DOHH2 (cell line): ENCODE results near the gene IFT88.

Experiments used
- H3F3A ChIP-seq: fragments of 200-600 bp; sonication (generic), shearing (Covaris generic); 2 replicates; pipeline ENCODE4 v1.6.0; 2016; ENCODE audit warnings: antibody characterized with exemption, mild to moderate bottlenecking; ENCODE audit not compliant: control insufficient read depth, insufficient read depth
- H3K27ac ChIP-seq: fragments of 200-600 bp; sonication (generic); 2 replicates; pipeline ENCODE4 v1.5.1; 2014; ENCODE audit warnings: low read depth, mild to moderate bottlenecking, low read length, moderate library complexity
- H3K27me3 ChIP-seq: fragments of 200-600 bp; sonication (generic); 2 replicates; pipeline ENCODE4 v1.6.1; 2014; ENCODE audit warnings: mild to moderate bottlenecking, low read length, mixed read lengths; ENCODE audit not compliant: control insufficient read depth
- H3K36me3 ChIP-seq: fragments of 200-600 bp; sonication (generic); 2 replicates; pipeline ENCODE4 v1.6.1; 2014; ENCODE audit warnings: mild to moderate bottlenecking, low read length, moderate library complexity, mixed read lengths; ENCODE audit not compliant: control insufficient read depth
- H3K4me1 ChIP-seq: fragments of 200-600 bp; sonication (generic); 2 replicates; pipeline ENCODE4 v1.6.1; 2014; ENCODE audit warnings: mild to moderate bottlenecking, low read length, mixed read lengths; ENCODE audit not compliant: control insufficient read depth
- H3K4me2 ChIP-seq: fragments of 200-600 bp; sonication (generic); 2 replicates; pipeline ENCODE4 v1.6.0; 2014; ENCODE audit warnings: mild to moderate bottlenecking, low read length, moderate library complexity
- H3K4me3 ChIP-seq: fragments of 200-600 bp; sonication (generic); 2 replicates; pipeline ENCODE4 v1.5.1; 2014; ENCODE audit warnings: mild to moderate bottlenecking, low read length, mixed read lengths
- H3K79me2 ChIP-seq: fragments of 200-600 bp; sonication (generic); 2 replicates; pipeline ENCODE4 v1.6.1; 2014; ENCODE audit warnings: mild to moderate bottlenecking, low read length, mixed read lengths; ENCODE audit not compliant: control insufficient read depth
- H3K9me2 ChIP-seq: fragments of 200-600 bp; sonication (generic); replicated peaks from 2 replicates; pipeline ENCODE4 v1.6.1; 2014; ENCODE audit warnings: mild to moderate bottlenecking, low read length, mixed read lengths; ENCODE audit not compliant: control insufficient read depth
- H3K9me3 ChIP-seq: fragments of 200-600 bp; sonication (generic); 2 replicates; pipeline ENCODE4 v1.6.1; 2014; ENCODE audit warnings: antibody characterized with exemption, low read length, mixed read lengths; ENCODE audit not compliant: control insufficient read depth, insufficient read depth
- H4K20me1 ChIP-seq: fragments of 200-600 bp; sonication (generic); 2 replicates; pipeline ENCODE4 v1.6.0; 2014; ENCODE audit warnings: low read depth, mild to moderate bottlenecking, antibody characterized with exemption, low read length, moderate library complexity; ENCODE audit not compliant: control insufficient read depth, insufficient read depth
- EZH2phosphoT487 ChIP-seq: fragments of 200-600 bp; sonication (generic); IDR thresholded peaks from 2 replicates; pipeline ENCODE4 v1.6.1; 2017; ENCODE audit warnings: borderline replicate concordance, mild to moderate bottlenecking, antibody characterized with exemption, low read length, moderate library complexity, mixed read lengths
- TF ChIP-seq, protein P1 (sequence below): fragments of 200-600 bp; sonication (generic); IDR thresholded peaks from one replicate; pipeline ENCODE4 v1.5.1; 2014; ENCODE audit warnings: antibody characterized with exemption, mild to moderate bottlenecking, low read depth, low read length; ENCODE audit not compliant: poor library complexity, severe bottlenecking

IFT88 gene

DNA sequence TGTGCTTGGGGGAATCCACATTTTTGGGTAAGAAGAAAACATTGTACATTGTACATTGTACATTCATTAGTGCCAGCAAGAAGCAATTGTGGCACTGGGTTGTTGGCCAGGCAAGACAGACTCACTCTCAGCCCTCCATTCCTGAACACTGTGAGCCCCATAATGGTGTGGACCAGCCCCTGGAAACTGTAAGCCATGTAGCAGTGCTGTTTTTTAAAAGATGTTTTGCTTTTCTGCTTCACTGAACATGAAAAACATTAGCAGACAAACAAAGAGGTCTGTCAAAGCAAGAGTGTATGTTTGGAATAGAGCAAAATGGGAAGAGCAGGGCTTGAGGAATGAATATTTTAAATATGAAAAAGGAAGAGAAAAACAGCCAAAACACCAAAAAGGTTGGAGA is 97.4 kb downstream of the IFT88 start:
- no peaks in the 10 kb centered on the region for H3F3A ChIP-seq
- H4K20me1 ChIP-seq = no peaks in the 10 kb centered on the region
- no peaks in the 10 kb centered on the region for H3K9me2 ChIP-seq
- no peaks in the 10 kb centered on the region for H3K4me1 ChIP-seq
- H3K27ac ChIP-seq = no peak overlapping the region
- no peaks in the 10 kb centered on the region for H3K27me3 ChIP-seq
- H3K79me2 ChIP-seq = no peaks in the 10 kb centered on the region
- no peak for TF ChIP-seq EZH2phosphoT487
- TF ChIP-seq, protein P1, sequence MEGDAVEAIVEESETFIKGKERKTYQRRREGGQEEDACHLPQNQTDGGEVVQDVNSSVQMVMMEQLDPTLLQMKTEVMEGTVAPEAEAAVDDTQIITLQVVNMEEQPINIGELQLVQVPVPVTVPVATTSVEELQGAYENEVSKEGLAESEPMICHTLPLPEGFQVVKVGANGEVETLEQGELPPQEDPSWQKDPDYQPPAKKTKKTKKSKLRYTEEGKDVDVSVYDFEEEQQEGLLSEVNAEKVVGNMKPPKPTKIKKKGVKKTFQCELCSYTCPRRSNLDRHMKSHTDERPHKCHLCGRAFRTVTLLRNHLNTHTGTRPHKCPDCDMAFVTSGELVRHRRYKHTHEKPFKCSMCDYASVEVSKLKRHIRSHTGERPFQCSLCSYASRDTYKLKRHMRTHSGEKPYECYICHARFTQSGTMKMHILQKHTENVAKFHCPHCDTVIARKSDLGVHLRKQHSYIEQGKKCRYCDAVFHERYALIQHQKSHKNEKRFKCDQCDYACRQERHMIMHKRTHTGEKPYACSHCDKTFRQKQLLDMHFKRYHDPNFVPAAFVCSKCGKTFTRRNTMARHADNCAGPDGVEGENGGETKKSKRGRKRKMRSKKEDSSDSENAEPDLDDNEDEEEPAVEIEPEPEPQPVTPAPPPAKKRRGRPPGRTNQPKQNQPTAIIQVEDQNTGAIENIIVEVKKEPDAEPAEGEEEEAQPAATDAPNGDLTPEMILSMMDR = no peak
- H3K9me3 ChIP-seq = no peaks in the 10 kb centered on the region
- H3K4me3 ChIP-seq = no peak overlapping the region
- no peak overlapping the region for H3K4me2 ChIP-seq
- H3K36me3 ChIP-seq = no peaks in the 10 kb centered on the region

- Histone ChIP-seq H4K20me1 (no peaks in the 10 kb centered on the region), H3K4me2 (no peak overlapping the region), H3K4me1 (no peaks in the 10 kb centered on the region), H3K36me3 (no peaks in the 10 kb centered on the region), H3F3A (no peaks in the 10 kb centered on the region), H3K9me3 (no peaks in the 10 kb centered on the region), H3K27me3 (no peaks in the 10 kb centered on the region), H3K4me3 (no peak overlapping the region), H3K27ac (no peak overlapping the region), H3K9me2 (no peaks in the 10 kb centered on the region), H3K79me2 (no peaks in the 10 kb centered on the region)
- no peak for TF ChIP-seq EZH2phosphoT487
- TF ChIP-seq, protein P1 = no peak
These were observed 100.0 kb downstream of the IFT88 start for GRCh38 chr13:20666948-20667347.

DNA sequence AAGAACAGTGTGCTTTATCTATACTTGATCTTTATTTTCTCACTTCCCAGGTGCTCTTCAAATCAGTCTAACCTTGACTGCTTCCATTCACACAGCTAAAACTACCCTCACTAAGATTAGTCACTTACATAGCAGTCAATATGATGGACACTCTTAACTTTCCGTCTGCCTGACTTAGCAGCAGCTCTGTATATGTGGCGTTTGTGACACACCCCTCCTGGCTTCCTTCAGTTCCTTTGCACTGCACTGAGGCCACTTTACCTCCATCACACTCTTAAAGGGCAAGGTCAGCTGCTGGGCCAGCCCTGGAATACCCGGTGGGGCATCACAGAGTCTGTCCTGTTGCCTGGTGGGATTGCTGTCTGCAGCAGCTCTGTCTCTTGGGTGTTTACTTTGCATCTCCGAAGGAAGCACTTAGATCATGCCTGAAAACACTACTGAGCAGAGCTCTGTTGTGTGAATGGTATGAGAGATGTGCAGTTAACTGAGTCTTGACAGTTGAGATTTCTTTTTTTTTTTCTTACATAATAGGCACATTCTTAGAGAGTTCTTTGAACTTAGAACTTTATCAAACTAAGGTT is 101.0 kb downstream of the IFT88 start:
- H3K27ac ChIP-seq = no peak overlapping the region
- no peak for TF ChIP-seq EZH2phosphoT487
- TF ChIP-seq, protein P1 = no peak
- H3K27me3 ChIP-seq = no peaks in the 10 kb centered on the region
- no peaks in the 10 kb centered on the region for H3K79me2 ChIP-seq
- no peaks in the 10 kb centered on the region for H3K9me2 ChIP-seq
- H3K4me1 ChIP-seq = no peaks in the 10 kb centered on the region
- no peaks in the 10 kb centered on the region for H4K20me1 ChIP-seq
- no peak overlapping the region for H3K4me2 ChIP-seq
- H3K36me3 ChIP-seq = no peaks in the 10 kb centered on the region
- no peak overlapping the region for H3K4me3 ChIP-seq
- H3K9me3 ChIP-seq = no peaks in the 10 kb centered on the region
- no peaks in the 10 kb centered on the region for H3F3A ChIP-seq
